ENCODE results near the gene KCNJ10.

DNA sequence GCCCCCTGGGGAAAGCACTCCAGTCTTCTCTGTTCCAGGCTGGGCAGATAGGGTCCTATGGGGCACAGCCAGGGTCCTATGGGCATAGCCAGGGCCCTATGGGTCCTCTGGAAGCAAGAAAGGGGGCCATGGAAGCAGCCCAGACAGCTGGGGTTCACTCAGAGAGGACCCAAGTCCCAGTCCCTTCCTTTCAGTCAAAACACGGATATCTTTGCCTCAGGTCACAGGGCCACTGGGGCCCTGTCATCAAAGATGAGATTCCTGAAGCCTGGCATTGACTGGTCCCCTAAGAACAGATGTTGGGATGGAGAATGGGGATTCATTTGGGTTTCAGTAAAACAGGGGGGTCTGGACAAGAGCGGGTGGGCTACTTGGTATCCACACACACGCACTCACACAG, 19.9 kb upstream of the KCNJ10 start:
- TF ChIP-seq POLR2A (IDR thresholded peaks at IDR 0.05; ENCODE audit: low read depth, low read length) (no peak), POLR2AphosphoS5 (IDR thresholded peaks at IDR 0.05; ENCODE audit: low read depth, low read length) (no peak)
